HG02642 (cell line): ENCODE measurements around the gene QRICH1.
"Not testable (repeated sequence)": the region's sequence is repeated elsewhere in the genome, so short reads cannot be mapped to it uniquely, and the experiment has no call there.

Source experiments
- ATAC-seq: cut with Tn5 transposase; IDR thresholded peaks from one replicate; pipeline ENCODE4 v1.9.1; 2021; ENCODE audit warnings: mild to moderate bottlenecking; ENCODE audit not compliant: unreplicated experiment, poor library complexity

The QRICH1 gene

DNA sequence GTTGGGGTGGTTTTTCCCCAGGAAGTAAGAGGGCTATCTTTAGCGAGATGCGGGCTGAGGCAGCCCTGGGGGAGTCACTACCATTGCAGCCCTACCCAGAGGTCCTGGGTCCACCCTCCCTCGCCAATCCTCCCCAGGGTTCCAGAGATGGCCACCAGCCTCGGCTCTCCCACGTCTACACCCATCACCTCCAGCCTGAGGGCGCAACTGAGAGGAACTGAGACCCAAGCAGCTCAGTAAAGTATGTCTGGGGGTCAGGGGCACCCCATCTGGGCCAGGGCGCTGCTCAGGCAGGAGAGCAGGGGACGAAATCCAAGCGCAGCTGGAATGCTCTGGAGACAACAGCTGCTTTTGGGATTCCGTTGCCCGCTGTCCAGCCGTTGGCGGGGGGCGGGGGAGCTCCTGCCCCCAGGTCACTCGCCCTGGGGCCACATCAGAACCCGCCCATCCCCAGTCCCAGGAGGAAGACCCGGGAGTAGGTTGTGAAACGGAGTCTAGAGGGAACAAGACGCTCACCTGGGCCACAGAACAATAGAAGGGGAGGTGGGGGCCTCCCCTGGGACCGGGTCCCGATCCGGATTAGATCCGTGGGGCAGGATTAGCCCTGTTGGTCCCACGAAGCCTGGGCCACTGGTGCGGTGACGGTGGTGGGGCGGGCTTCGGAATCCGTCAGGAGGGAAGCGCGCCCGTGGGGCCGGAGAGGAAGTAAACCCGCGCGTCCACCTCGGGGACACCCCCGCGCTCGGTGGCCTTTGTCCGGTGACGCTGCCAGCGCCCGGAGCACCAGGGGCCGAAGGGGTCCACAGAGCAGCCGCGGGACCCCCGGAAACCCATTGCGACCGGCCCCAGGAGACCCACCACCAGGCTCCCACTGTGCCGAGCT lies 73.3 kb downstream of the QRICH1 start:
- ATAC-seq, result peak; percentile 2

DNA sequence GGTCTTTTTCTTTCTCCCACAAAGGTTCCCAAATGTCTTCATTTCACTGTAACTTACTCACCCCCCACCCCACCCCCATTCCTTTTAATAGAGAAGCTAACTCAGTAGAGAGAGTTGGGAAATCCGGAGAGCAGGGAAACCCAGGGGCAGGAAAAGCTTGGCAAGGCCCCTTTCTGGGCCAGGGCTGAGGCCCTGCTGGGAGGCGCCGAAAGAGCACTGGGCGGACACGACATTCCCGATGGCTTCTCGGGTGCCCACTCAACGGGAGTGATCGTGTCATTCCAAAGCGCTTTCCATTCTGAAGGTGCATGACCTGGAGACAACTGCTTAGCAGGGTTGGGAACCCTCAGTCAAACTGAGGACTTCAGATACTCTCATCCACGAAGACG lies 73.9 kb downstream of the QRICH1 start:
- ATAC-seq, result no peak

DNA sequence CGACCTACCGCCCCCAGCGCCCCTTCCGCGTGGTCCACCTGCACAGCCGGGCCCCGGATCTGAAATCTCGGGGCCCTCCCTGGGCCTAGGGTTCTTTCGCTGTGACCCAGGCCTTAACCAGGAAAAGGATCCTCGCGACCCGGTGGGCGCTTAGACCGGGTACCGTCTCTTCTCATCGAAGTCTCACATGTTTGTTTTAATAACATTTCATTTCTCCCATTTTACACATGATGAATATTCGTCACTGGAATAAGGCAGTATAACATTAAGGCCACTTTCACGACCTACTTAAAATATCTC lies 75.2 kb downstream of the QRICH1 start:
- no peak for ATAC-seq

DNA sequence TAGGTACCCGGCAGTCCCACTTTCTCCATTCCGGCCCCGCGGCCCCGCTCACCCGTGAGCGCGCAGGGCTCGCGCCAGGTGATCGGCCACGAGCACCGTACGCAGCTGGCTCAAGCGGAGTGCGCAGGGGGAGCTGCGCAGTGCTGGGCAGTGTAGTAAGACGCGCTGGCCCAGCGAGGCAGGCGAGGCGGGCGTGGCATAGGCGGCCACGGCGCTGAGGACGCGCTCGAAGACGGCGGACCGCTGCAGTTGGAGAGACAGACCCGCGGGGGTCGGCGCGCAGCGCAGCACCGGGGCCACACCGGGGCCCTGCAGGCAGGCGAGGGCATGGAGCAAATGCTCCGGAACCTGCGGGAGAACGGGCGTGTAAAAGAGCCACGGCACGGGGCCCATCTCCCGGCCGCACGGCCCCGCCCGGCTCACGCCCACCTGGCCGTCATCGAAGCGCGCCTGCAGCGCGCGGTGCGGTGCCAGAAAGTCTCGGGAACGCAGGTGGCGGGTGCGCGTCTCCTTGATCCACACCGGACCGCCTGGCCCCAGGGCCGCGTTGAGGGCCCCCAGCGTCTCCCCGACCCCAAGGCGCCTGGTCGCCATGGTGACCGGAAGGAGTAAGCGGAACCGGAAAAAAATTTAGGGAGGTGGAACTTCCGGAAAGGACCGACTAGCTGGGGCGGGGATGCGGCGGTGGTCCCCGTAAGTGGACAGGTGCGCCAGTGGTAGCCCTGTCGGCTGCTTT lies 75.7 kb downstream of the QRICH1 start, which contains the start of gene DALRD3:
Gene DALRD3 (minus strand): TSS at position 610 of the 736 bp plus-strand sequence. CDS start 16 bp downstream, at position 594.
- no peak for ATAC-seq

DNA sequence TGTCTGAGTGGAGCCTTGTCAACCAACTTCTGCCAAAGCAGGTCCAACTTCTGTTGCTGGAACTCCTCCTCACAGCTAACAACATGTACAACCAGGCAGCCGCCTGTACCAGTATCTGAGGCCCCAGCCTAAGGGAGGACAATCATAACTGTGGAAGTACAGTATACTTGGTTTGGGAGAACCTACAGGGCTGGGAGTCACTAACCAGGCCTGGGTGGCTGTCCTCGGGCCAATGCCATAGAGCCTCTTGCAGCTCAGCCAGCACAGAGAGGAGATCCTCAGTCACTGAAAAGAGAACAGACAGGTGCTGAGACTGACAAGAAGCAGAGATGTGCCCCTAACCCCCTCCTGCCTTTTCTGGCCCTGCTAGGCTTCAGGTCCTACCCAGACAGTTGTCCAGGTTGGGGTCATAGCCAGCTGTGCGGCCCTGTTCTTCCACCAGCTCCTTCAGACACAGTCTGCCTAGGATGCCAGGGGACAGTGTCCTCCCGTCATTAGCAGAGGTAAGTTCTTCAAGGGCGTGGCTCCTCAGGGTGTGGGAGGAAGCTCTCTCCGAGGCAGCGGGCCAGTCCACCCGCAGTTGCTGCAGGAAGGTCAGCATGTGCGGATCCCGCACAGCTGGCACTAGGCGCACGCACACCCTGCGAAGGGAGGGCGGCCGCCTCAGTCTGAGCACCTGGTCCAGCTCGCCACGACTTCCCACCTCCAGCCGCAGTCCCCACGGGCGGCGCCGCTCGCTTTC lies 76.5 kb downstream of the QRICH1 start:
- no peak for ATAC-seq

DNA sequence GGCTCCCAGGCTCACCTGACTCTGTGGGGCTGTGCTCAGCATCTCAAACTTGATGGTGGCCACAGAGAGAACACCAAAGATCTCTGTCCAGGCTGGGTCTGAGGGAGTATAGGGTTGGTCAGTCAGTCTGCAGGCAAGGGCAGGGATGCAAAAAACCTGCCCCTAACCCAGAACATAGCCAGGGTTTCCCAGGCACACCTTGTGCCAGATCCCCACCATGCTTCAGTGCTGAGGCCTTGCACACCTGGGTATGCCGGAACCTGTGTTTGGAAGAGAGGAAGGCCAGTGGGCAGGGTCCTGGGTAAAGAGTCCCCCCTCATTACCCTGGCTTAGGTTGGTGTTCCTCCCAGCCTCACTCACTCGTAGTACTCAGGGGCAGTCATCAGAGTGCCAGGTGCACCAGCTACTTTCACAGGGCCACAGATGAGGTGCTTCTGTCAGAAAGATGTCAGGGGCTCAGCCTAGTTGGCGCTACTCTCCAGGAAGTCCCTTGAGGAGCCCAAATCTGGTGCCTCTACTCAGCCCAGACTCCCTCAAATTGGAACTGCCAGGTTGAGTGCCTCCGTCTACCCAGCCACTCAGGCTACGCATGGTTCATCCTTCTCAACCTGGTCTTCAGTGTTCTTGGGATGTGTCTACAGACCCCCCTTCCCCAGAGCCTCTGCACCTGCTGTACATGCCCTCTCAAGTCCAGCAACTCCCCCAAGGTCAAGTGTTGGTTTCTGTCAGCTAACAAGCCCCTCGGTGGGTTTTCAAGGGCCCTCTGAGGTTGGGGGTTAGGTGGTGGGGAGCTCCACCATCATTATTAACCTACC lies 77.2 kb downstream of the QRICH1 start:
- ATAC-seq, result no peak

DNA sequence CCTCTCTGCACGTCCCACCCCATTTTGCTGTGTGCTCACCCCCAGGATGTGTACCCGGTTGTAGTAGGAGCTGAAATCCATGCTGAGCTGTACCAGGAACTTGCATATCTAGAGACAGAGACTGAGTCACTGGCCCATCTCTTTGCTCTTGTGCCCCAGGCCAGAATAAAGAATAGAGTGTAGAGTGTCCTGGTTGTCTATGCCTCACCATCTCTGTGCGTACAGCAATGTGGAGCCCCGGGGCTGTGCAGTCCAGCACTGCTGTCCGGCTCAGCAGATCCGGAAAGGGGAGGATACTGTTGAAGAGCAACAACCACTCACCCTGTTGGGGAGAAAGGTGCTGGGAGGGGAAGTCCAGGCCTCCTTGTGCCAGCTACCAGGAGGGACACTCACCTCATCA lies 78.1 kb downstream of the QRICH1 start:
- no peak for ATAC-seq

DNA sequence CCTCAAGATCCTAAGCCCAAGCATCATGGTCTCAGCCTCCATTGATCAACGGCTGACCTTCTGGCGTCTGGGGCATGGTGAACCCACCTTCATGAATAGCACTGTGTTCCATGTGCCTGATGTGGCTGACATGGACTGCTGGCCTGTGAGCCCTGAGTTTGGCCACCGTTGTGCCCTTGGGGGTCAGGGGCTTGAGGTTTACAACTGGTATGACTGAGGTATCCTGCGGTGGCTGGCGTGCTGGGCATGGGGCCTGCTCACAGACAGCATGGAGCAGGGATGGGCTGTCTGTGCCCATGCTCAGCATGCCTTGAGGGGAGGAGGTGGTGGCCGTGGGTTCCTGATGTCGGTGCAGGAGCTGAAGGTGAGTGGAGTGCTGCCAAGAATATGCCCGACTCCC lies 78.8 kb downstream of the QRICH1 start:
- no peak for ATAC-seq

DNA sequence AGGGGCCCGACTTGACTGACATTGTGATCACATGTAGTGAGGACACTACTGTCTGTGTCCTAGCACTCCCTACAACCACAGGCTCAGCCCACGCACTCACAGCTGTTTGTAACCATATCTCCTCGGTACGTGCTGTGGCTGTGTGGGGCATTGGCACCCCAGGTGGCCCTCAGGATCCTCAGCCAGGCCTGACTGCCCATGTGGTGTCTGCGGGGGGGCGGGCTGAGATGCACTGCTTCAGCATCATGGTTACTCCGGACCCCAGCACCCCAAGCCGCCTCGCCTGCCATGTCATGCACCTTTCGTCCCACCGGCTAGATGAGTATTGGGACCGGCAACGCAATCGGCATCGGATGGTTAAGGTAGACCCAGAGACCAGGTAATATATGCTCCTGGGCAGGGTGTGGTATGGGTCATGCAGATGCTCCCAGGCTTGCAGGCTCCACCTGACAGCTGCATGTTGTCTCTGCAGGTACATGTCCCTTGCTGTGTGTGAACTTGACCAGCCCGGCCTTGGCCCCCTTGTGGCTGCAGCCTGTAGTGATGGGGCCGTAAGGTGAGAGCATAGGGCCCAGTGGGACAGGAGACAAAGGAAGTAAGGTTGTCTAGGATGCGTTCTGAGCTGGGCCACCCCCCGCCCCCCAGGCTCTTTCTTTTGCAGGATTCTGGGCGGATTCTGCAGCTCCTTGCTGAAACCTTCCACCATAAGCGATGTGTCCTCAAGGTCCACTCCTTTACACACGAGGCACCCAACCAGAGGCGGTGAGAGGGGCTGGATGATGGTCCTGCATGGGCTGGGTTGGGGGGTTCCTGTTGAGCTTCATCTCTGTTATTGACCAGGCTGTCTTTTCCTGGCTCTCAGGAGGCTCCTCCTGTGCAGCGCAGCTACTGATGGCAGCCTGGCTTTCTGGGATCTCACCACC lies 79.9 kb downstream of the QRICH1 start:
- ATAC-seq, result no peak

DNA sequence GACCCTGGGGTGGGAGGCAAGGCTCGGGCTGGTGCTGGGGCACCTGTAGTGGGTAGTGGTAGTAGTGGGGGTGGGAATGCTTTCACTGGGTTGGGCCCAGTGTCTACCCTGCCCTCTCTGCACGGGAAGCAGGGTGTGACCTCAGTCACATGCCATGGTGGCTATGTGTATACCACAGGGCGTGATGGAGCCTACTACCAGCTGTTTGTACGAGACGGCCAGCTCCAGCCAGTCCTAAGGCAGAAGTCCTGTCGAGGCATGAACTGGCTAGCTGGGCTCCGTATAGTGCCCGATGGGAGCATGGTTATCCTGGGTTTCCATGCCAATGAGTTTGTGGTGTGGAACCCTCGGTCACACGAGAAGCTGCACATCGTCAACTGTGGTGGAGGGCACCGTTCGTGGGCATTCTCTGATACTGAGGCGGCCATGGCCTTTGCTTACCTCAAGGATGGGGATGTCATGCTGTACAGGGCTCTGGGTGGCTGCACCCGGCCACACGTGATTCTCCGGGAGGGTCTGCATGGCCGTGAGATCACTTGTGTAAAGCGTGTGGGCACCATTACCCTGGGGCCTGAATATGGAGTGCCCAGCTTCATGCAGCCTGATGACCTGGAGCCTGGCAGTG lies 80.6 kb downstream of the QRICH1 start:
- ATAC-seq, result no peak

DNA sequence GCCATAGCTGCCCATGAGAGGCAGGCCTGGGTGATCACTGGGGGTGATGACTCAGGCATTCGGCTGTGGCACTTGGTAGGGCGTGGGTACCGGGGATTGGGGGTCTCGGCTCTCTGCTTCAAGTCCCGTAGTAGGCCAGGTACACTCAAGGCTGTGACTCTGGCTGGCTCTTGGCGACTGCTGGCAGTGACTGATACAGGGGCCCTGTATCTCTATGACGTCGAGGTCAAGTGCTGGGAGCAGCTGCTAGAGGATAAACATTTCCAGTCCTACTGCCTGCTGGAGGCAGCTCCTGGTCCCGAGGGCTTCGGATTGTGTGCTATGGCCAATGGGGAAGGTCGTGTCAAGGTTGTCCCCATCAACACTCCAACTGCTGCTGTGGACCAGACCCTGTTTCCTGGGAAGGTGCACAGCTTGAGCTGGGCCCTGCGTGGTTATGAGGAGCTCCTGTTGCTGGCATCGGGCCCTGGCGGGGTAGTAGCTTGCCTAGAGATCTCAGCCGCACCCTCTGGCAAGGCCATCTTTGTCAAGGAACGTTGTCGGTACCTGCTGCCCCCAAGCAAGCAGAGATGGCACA lies 81.3 kb downstream of the QRICH1 start:
- ATAC-seq, result no peak

DNA sequence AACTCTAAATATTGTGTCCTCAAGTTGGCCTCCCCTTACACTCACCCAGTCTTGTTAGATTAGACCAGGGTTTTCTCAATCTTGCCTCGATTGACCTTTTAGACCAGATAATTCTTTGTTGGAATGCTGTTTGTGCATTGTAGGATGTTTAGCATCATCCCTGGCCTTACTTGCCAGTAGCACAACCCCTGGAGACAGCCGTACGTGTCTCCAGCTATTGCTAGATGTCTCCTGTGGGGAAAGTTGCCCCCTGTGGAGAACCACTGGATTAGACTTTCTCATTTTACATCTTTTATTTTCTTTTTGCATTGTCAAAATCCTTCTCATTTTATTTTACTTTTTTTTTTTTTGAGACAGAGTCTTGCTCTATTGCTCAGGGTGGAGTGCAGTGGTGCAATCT lies 84.5 kb downstream of the QRICH1 start:
- no peak for ATAC-seq

DNA sequence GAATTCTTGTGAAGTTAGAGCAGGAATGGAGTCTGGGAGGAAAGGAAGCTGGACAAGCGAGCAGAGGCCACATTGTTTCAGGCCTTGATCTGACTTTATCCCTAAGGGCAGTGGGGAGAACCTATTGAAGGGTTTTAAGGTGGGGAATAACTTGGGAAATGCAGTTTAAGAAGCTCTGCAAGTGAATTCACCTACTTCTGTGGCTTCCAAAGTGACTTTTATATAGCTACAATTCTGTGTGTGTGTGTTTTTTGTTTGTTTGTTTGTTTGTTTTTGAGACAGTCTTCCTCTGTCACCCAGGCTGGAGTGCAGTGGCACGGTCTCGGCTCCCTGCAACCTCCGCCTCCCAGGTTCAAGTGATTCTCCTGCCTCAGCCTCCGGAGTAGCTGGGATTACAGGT lies 85.2 kb downstream of the QRICH1 start:
- not testable (repeated sequence) for ATAC-seq

DNA sequence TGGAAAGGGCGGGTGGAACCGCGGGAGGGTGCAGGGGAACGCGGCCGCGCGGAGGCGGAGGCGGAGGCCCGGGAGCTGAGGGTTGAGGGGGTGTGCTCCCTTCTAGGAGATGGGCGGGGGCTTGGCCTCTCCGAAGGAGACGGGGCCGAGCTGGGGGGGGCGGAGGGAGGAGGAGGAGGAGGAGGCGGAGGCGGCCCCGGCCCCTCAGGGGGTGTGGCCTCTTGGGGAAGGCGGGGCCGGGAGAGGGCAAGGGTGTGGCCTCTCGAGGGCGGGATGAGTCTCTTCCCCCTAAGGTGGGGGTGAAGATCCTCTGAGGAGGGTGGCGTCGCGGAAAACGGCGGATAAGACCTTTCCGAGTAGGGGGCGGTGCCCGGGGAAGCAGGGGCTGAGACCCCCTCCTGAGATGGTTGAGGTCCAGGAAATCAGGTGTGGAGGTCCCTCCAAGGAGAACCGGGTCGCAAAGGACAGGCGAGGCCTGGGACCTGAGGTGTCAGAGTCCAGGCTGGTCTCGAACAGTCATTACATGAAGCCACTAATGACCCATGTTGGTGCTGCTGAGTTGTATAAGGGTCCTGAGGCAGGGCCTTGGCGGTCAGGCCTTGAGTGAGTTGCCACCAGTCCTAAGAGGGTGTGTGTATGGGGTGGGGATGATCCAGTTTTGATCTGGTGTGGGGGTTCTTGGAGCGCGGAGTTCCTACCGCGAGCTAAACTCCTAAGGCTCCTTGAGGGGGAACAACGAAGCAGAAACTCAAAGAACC lies 85.9 kb downstream of the QRICH1 start:
- peak; percentile 42 for ATAC-seq

DNA sequence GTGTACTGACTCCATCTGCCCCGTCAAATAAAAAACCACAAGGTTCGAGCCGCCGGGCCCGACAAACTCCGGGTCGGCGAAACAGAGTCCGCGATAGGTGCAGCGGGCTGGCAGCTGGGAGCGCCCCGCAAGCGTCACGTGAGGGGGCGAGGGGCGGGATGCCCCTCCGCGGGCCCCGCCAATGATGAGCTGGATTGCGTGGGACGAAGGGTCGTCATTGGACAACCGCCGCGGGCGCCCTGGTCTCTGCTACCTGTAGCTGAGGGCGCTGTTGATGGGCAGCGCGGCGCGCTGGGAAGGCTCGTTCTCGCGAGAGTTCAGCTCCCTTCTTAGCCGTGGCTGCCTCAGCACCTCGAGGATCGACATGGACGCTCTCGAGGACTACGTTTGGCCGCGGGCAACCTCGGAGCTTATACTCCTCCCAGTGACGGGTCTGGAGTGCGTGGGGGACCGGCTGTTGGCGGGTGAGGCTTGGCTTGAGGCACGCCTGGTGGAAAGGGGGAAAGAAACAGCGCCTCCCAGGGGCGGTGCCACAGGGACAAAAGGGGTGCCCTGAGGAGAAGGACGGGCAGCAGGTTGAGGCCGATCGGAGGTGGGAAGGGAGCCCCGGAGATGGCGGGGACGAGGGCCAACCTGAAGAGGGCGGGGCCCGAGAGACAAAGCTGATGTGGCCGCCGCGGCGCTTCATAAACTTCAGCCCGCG lies 86.7 kb downstream of the QRICH1 start, which contains the start of gene WDR6:
Gene WDR6 (plus strand): TSS at position 324 of the 703 bp plus-strand sequence. CDS start 41 bp downstream, at position 365.
- ATAC-seq, result peak; percentile 88

DNA sequence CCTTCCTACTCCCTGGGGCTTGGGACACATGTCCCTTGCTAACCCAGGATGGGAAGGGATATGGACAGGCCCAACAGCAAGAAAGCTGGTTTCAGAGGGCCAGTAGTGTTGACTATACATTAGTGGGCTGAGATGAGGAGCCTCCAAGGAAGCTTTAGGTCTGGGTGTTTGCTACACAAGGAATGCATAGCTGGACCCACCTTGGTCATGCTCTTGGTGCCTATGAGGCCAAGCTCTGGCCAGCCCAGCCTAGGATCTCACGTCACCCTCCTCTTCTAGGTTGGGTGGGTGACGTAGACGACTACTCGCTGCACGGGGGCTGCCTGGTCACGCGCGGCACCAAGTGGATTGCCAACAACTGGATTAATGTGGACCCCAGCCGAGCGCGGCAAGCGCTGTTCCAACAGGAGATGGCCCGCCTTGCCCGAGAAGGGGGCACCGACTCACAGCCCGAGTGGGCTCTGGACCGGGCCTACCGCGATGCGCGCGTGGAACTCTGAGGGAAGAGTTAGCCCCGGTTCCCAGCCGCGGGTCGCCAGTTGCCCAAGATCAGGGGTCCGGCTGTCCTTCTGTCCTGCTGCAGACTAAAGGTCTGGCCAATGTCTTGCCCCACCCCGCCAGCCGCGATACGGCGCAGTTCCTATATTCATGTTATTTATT lies 87.3 kb downstream of the QRICH1 start:
- ATAC-seq, result peak; percentile 7
